H9 (cell line): Measurements from ENCODE around the gene MTHFD2. TPM values are rescaled to one million over a fixed set of nuclear protein-coding genes. Genes with fewer than 3 reads are reported as not detected.
A peak's percentile ranks its signal among the peaks of the same experiment; 100 is the strongest.

ENCODE experiments used
- DNase-seq: peaks from one replicate; pipeline ENCODE4 v3.0.0-alpha.2; 2017
- H2AFZ ChIP-seq: one replicate; pipeline ENCODE4 v1.6.1; 2013; ENCODE audit warnings: mild to moderate bottlenecking, low read length, control low read depth, moderate library complexity
- H2AK5ac ChIP-seq: 2 replicates; pipeline ENCODE4 v1.6.1; 2013; ENCODE audit warnings: low read length, control low read depth, mixed read lengths; ENCODE audit not compliant: insufficient read length
- H2BK120ac ChIP-seq: one replicate; pipeline ENCODE4 v1.6.1; 2013; ENCODE audit warnings: low read depth, mild to moderate bottlenecking, low read length, control low read depth, inconsistent platforms; ENCODE audit not compliant: poor library complexity, severe bottlenecking
- H2BK12ac ChIP-seq: 2 replicates; pipeline ENCODE4 v1.6.1; 2013; ENCODE audit warnings: low read length, control low read depth, mixed read lengths, low read depth; ENCODE audit not compliant: insufficient read length
- H2BK15ac ChIP-seq: 2 replicates; pipeline ENCODE4 v1.6.1; 2013; ENCODE audit warnings: low read depth, low read length, control low read depth
- H2BK20ac ChIP-seq: one replicate; pipeline ENCODE4 v1.6.1; 2013; ENCODE audit warnings: low read depth, mild to moderate bottlenecking, low read length, control low read depth, inconsistent platforms; ENCODE audit not compliant: poor library complexity, severe bottlenecking
- H2BK5ac ChIP-seq: 2 replicates; pipeline ENCODE4 v1.6.1; 2013; ENCODE audit warnings: low read length, control low read depth, mixed read lengths; ENCODE audit not compliant: insufficient read length
- H3K14ac ChIP-seq: 2 replicates; pipeline ENCODE4 v1.6.1; 2013; ENCODE audit warnings: low read length, control low read depth; ENCODE audit not compliant: insufficient read depth
- H3K18ac ChIP-seq: 2 replicates; pipeline ENCODE4 v1.6.1; 2013; ENCODE audit warnings: low read depth, mild to moderate bottlenecking, mixed read lengths, low read length, control low read depth; ENCODE audit not compliant: insufficient read length
- H3K23ac ChIP-seq: 2 replicates; pipeline ENCODE4 v1.6.1; 2013; ENCODE audit warnings: low read length, control low read depth, mixed read lengths, low read depth; ENCODE audit not compliant: insufficient read length
- H3K23me2 ChIP-seq: 2 replicates; pipeline ENCODE4 v1.6.1; 2013; ENCODE audit warnings: low read depth, mild to moderate bottlenecking, mixed read lengths, low read length, control low read depth; ENCODE audit not compliant: insufficient read length, poor library complexity, severe bottlenecking
- H3K27ac ChIP-seq: 2 replicates; pipeline ENCODE4 v1.5.1; 2013; ENCODE audit warnings: low read length, control low read depth, mixed read lengths, low read depth; ENCODE audit not compliant: insufficient read length
- H3K27me3 ChIP-seq: 2 replicates; pipeline ENCODE4 v1.6.1; 2013; ENCODE audit warnings: low read length, control low read depth, inconsistent platforms; ENCODE audit not compliant: insufficient read depth
- H3K4ac ChIP-seq: 2 replicates; pipeline ENCODE4 v1.6.1; 2013; ENCODE audit warnings: low read depth, mild to moderate bottlenecking, control low read depth, inconsistent platforms, low read length, moderate library complexity
- H3K4me1 ChIP-seq: 2 replicates; pipeline ENCODE4 v1.6.1; 2013; ENCODE audit warnings: low read length, control low read depth, inconsistent platforms; ENCODE audit not compliant: insufficient read depth
- H3K4me2 ChIP-seq: 2 replicates; pipeline ENCODE4 v1.6.1; 2013; ENCODE audit warnings: low read length, control low read depth, mixed read lengths; ENCODE audit not compliant: insufficient read length, insufficient read depth
- H3K56ac ChIP-seq: 2 replicates; pipeline ENCODE4 v1.6.1; 2013; ENCODE audit warnings: low read depth, mild to moderate bottlenecking, mixed read lengths, low read length, control low read depth; ENCODE audit not compliant: insufficient read length
- H3K79me1 ChIP-seq: 2 replicates; pipeline ENCODE4 v1.6.1; 2013; ENCODE audit warnings: low read depth, mild to moderate bottlenecking, moderate library complexity, low read length, control low read depth, inconsistent platforms; ENCODE audit not compliant: insufficient read depth, poor library complexity, severe bottlenecking
- H3K79me2 ChIP-seq: 2 replicates; pipeline ENCODE4 v1.6.1; 2013; ENCODE audit warnings: low read length, control low read depth, inconsistent platforms; ENCODE audit not compliant: insufficient read depth
- H3K9ac ChIP-seq: 2 replicates; pipeline ENCODE4 v1.6.1; 2013; ENCODE audit warnings: low read length, control low read depth, mixed read lengths; ENCODE audit not compliant: insufficient read length; ENCODE audit errors: extremely low read depth
- H3K9me3 ChIP-seq: one replicate; pipeline ENCODE4 v1.6.1; 2013; ENCODE audit warnings: low read depth, low read length, inconsistent platforms; ENCODE audit not compliant: control insufficient read depth
- H3T11ph ChIP-seq: one replicate; pipeline ENCODE4 v1.6.1; 2013; ENCODE audit warnings: mild to moderate bottlenecking, low read length, control low read depth, inconsistent platforms
- H4K20me1 ChIP-seq: one replicate; pipeline ENCODE4 v1.6.1; 2013; ENCODE audit not compliant: control insufficient read depth, insufficient read length, insufficient read depth
- H4K5ac ChIP-seq: 2 replicates; pipeline ENCODE4 v1.6.1; 2013; ENCODE audit warnings: low read depth, mild to moderate bottlenecking, mixed read lengths, low read length, control low read depth; ENCODE audit not compliant: insufficient read length
- H4K8ac ChIP-seq: replicated peaks from 2 replicates; pipeline ENCODE4 v1.6.1; 2013; ENCODE audit warnings: low read length, control low read depth, mixed read lengths, low read depth; ENCODE audit not compliant: insufficient read length
- H4K91ac ChIP-seq: 2 replicates; pipeline ENCODE4 v1.6.1; 2013; ENCODE audit warnings: low read depth, mild to moderate bottlenecking, moderate library complexity, mixed read lengths, low read length, control low read depth; ENCODE audit not compliant: insufficient read length
- H3K27ac Mint-ChIP-seq, 3 experiments: 2 replicates in 2 of 3; 3 replicates in 1 of 3; pipeline ENCODE4 v1.8.0; 2020 to 2021; ENCODE audit warnings: mixed read lengths in 3 of 3, mild to moderate bottlenecking in 1 of 3, moderate library complexity in 1 of 3
- H3K27me3 Mint-ChIP-seq: 2 replicates; pipeline ENCODE4 v1.8.0; 2021; ENCODE audit warnings: low read depth, mild to moderate bottlenecking, moderate library complexity, mixed read lengths
- H3K36me3 Mint-ChIP-seq, 3 experiments: 2 replicates in 2 of 3; 3 replicates in 1 of 3; pipeline ENCODE4 v1.8.0; 2020 to 2021; ENCODE audit warnings: low read depth in 3 of 3, mixed read lengths in 3 of 3; ENCODE audit not compliant: insufficient read depth in 1 of 3
- H3K4me1 Mint-ChIP-seq, 2 experiments: 2 replicates each; pipeline ENCODE4 v1.8.0; 2020; ENCODE audit warnings: mixed read lengths in 2 of 2
- H3K4me3 Mint-ChIP-seq, 2 experiments: 2 replicates in 1 of 2; 3 replicates in 1 of 2; pipeline ENCODE4 v1.8.0; 2020 to 2021; ENCODE audit warnings: mild to moderate bottlenecking in 2 of 2, mixed read lengths in 2 of 2, moderate library complexity in 1 of 2
- H3K9me3 Mint-ChIP-seq, 2 experiments: 2 replicates in 1 of 2; 3 replicates in 1 of 2; pipeline ENCODE4 v1.8.0; 2020; ENCODE audit warnings: mild to moderate bottlenecking in 2 of 2, mixed read lengths in 2 of 2, moderate library complexity in 1 of 2
- CTCF ChIP-seq: fragments of 200-600 bp; sonication (generic); conservative IDR thresholded peaks from 3 replicates; pipeline ENCODE4 v1.8.0; 2021; ENCODE audit warnings: antibody characterized with exemption, mild to moderate bottlenecking
- WGBS: extraction: QIAGEN DNeasy Blood & Tissue Kit; methylation state at CpG from one replicate; pipeline ENCODE4 v1.1.7; 2013; ENCODE audit warnings: missing lambda C conversion rate, low lambda C conversion rate, mixed read lengths; ENCODE audit not compliant: insufficient read length; ENCODE audit errors: extremely low coverage; 5-methylcytosine and 5-hydroxymethylcytosine counted together
- total RNA-seq: library from RNA; stranded (reverse); gene quantifications from 2 replicates; pipeline ENCODE4 v1.2.1, GENCODE V29; 2021

MTHFD2 gene
- total RNA-seq, 1 experiment from 2014 or later: 201 TPM

GRCh38 chr2:74216642-74217041 is 18.2 kb downstream of the MTHFD2 start:
- H2BK20ac ChIP-seq: no peak overlapping the region
- 0 out of 5 replicates have a peak overlapping the region, but pooled peaks of 1 of the 2 experiments have one; percentile 26 for H3K4me3 Mint-ChIP-seq
- H3K4me2 ChIP-seq: no peak overlapping the region
- no peak overlapping the region for H3T11ph ChIP-seq
- H4K5ac ChIP-seq: no peak overlapping the region
- H3K9me3 ChIP-seq: no peaks in the 10 kb centered on the region
- H3K9ac ChIP-seq: no peak overlapping the region
- H3K18ac ChIP-seq: no peak overlapping the region
- no peaks in the 10 kb centered on the region for H3K4me1 ChIP-seq
- WGBS: no CpG with 5 or more reads among the region's 2 CpGs
- H3K56ac ChIP-seq: no peak overlapping the region
- H2AFZ ChIP-seq: no peak overlapping the region
- no peaks in the 10 kb centered on the region for H3K79me2 ChIP-seq
- no peaks in the 10 kb centered on the region for H3K27me3 Mint-ChIP-seq
- TF ChIP-seq CTCF: no peak
- no peak overlapping the region for H3K4ac ChIP-seq
- H2BK120ac ChIP-seq: no peak overlapping the region
- no peak overlapping the region for H2BK15ac ChIP-seq
- no peak overlapping the region for H3K23ac ChIP-seq
- H3K23me2 ChIP-seq: no peaks in the 10 kb centered on the region
- no peaks in the 10 kb centered on the region for H3K9me3 Mint-ChIP-seq
- H3K4me1 Mint-ChIP-seq: peaks cover 3 to 4% of the 10 kb centered on the region in 2 experiments; a peak in 2 of 4 replicates
- H3K36me3 Mint-ChIP-seq: peaks cover 37 to 86% (median 76%) of the 10 kb centered on the region in 3 experiments; a peak in 6 of 7 replicates
- no peaks in the 10 kb centered on the region for H4K20me1 ChIP-seq
- H3K79me1 ChIP-seq: peaks cover 2% of the 10 kb centered on the region
- no peak overlapping the region for H2AK5ac ChIP-seq
- no peak overlapping the region for H4K91ac ChIP-seq
- DNase-seq: no peak
- no peak overlapping the region for H3K27ac Mint-ChIP-seq
- no peaks in the 10 kb centered on the region for H3K27me3 ChIP-seq
- H2BK5ac ChIP-seq: no peak overlapping the region
- no peak overlapping the region for H2BK12ac ChIP-seq
- no peak overlapping the region for H4K8ac ChIP-seq
- no peak overlapping the region for H3K14ac ChIP-seq
- H3K27ac ChIP-seq: no peak overlapping the region
